A549 (cell line): ENCODE measurements around the gene ZDHHC3. TPM values are rescaled to one million over a fixed set of nuclear protein-coding genes. Genes with fewer than 3 reads are reported as not detected.

Experiments
- ATAC-seq, 2 experiments: fragments of 200-7000 bp in 1 of 2; fragments of >200 bp in 1 of 2; cut with Nextera tagmentation in 1 of 2; cut with Tn5 transposase in 1 of 2; 3 replicates each; pipeline versions ENCODE4 v1.8.0 to v1.9.1; 2018 to 2020; ENCODE audit warnings: mild to moderate bottlenecking in 1 of 2, moderate library complexity in 1 of 2
- CTCF ChIA-PET: fragments of 300-600 bp; sonication (Branson Sonifier 250); formaldehyde crosslinking; extraction: SDS; loops from one replicate; lab custom pipeline; 2021; ENCODE audit warnings: antibody characterized with exemption, inconsistent platforms; lab: Yijun Ruan, JAX
- POLR2A ChIA-PET: fragments of 350-600 bp; formaldehyde crosslinking; extraction: SDS; loops from one replicate; lab custom pipeline; 2021; ENCODE audit warnings: antibody characterized with exemption, inconsistent platforms; lab: Yijun Ruan, JAX
- DNase-seq, 2 experiments: peaks; one replicate each; pipeline versions ENCODE4 v3.0.0 to v3.0.0-alpha.2; 2011 to 2016; ENCODE audit warnings: low read depth in 1 of 2, low spot score in 1 of 2
- FAIRE-seq: peaks from 2 replicates; lab custom pipeline; 2011; peaks lifted over from hg19 to GRCh38; lab: Jason Lieb, UNC
- H3K27ac ChIP-seq, 2 experiments: fragments of >200 bp; sonication (Bioruptor Twin); formaldehyde crosslinking; 3 replicates each; pipeline ENCODE4 v1.5.1; 2016 to 2017
- H3K4me1 ChIP-seq: fragments of >200 bp; sonication (Bioruptor Twin); formaldehyde crosslinking; 3 replicates; pipeline ENCODE4 v1.6.1; 2016
- H3K4me2 ChIP-seq: fragments of >200 bp; sonication (Bioruptor Twin); formaldehyde crosslinking; 3 replicates; pipeline ENCODE4 v1.6.1; 2016
- H3K4me3 ChIP-seq: fragments of >200 bp; sonication (Bioruptor Twin); formaldehyde crosslinking; 3 replicates; pipeline ENCODE4 v1.5.1; 2016
- H3K9me3 ChIP-seq: fragments of >200 bp; sonication (Bioruptor Twin); formaldehyde crosslinking; 3 replicates; pipeline ENCODE4 v1.6.1; 2016
- CHD4 ChIP-seq: fragments of 200-600 bp; sonication (generic); IDR thresholded peaks from 2 replicates; pipeline ENCODE4 v1.6.1; 2016; ENCODE audit warnings: antibody characterized with exemption, mild to moderate bottlenecking, borderline replicate concordance
- FOXS1 ChIP-seq: fragments of 250-450 bp; sonication (Bioruptor Pico); IDR thresholded peaks from 2 replicates; pipeline ENCODE4 v1.5.0; 2020; ENCODE audit warnings: mild to moderate bottlenecking, moderate library complexity
- HDAC2 ChIP-seq: fragments of 200-600 bp; sonication (generic); IDR thresholded peaks from 2 replicates; pipeline ENCODE4 v1.6.1; 2016
- HEYL ChIP-seq: fragments of 250-450 bp; sonication (Bioruptor Pico); IDR thresholded peaks from 2 replicates; pipeline ENCODE4 v1.8.0; 2021; ENCODE audit warnings: mild to moderate bottlenecking, moderate library complexity
- HOXB5 ChIP-seq: fragments of 250-450 bp; sonication (Bioruptor Pico); IDR thresholded peaks from 2 replicates; pipeline ENCODE4 v1.5.0; 2020; ENCODE audit warnings: mild to moderate bottlenecking, moderate library complexity
- JUN ChIP-seq, 2 experiments: fragments of >200 bp; sonication (Bioruptor Twin); formaldehyde crosslinking; IDR thresholded peaks; 2 replicates in 1 of 2; 3 replicates in 1 of 2; pipeline ENCODE4 v1.6.1; 2016 to 2017
- JUNB ChIP-seq: fragments of >200 bp; sonication (Bioruptor Twin); formaldehyde crosslinking; IDR thresholded peaks from 2 replicates; pipeline ENCODE4 v1.6.1; 2016
- MAFK ChIP-seq: fragments of 450-650 bp; IDR thresholded peaks from 2 replicates; pipeline ENCODE4 v1.6.1; 2014; ENCODE audit not compliant: partially characterized antibody
- MYC ChIP-seq: IDR thresholded peaks from 2 replicates; pipeline ENCODE4 v1.6.1; 2012; ENCODE audit warnings: mild to moderate bottlenecking, inconsistent platforms, low read length, improper control_type of control experiment, borderline replicate concordance
- NPAS2 ChIP-seq: fragments of 250-450 bp; sonication (Bioruptor Pico); IDR thresholded peaks from 2 replicates; pipeline ENCODE4 v1.8.0; 2022; ENCODE audit warnings: mild to moderate bottlenecking, moderate library complexity, borderline replicate concordance
- NR3C1 ChIP-seq: fragments of >200 bp; sonication (Bioruptor Twin); formaldehyde crosslinking; IDR thresholded peaks from 3 replicates; pipeline ENCODE4 v1.6.1; 2017
- PHF8 ChIP-seq: fragments of 200-600 bp; sonication (generic); IDR thresholded peaks from 2 replicates; pipeline ENCODE4 v1.6.1; 2016; ENCODE audit warnings: low read depth, mild to moderate bottlenecking, antibody characterized with exemption, moderate library complexity, borderline replicate concordance
- POLR2A ChIP-seq: IDR thresholded peaks from 2 replicates; pipeline ENCODE4 v1.6.1; 2012; ENCODE audit warnings: mild to moderate bottlenecking, low read length
- RFX5 ChIP-seq: fragments of 450-650 bp; IDR thresholded peaks from 2 replicates; pipeline ENCODE4 v1.7.1; 2014; ENCODE audit warnings: antibody characterized with exemption, mild to moderate bottlenecking, moderate library complexity
- RNF2 ChIP-seq: fragments of 200-600 bp; sonication (generic); IDR thresholded peaks from 2 replicates; pipeline ENCODE4 v1.6.1; 2016; ENCODE audit warnings: low read depth, mild to moderate bottlenecking, antibody characterized with exemption, moderate library complexity, borderline replicate concordance
- SMC3 ChIP-seq: fragments of >200 bp; sonication (Bioruptor Twin); formaldehyde crosslinking; IDR thresholded peaks from 3 replicates; pipeline ENCODE4 v1.6.1; 2018; ENCODE audit warnings: inconsistent platforms
- WGBS: methylation state at CpG from one replicate; pipeline ENCODE4 v1.1.6; 2017; ENCODE audit errors: missing lambda C conversion rate; 5-methylcytosine and 5-hydroxymethylcytosine counted together
- polyA plus RNA-seq, 4 experiments: library from polyadenylated mRNA; depleted of rRNA in 3 of 4; stranded (reverse); fragments of >200 nt; fragmentation: RNase III in 1 of 4; extraction: RNeasy Plus Mini Kit Qiagen cat#74134 plus additional on column Dnase treatment in 1 of 4; gene quantifications; 2 replicates in 3 of 4; 3 replicates in 1 of 4; pipeline ENCODE4 v1.2.3, GENCODE V29; 2011 to 2017
- TF ChIP-seq, protein P1 (sequence below): fragments of 200-600 bp; sonication (generic); IDR thresholded peaks from 2 replicates; pipeline ENCODE4 v1.6.1; 2016; ENCODE audit warnings: antibody characterized with exemption, mild to moderate bottlenecking, moderate library complexity
- TF ChIP-seq, protein P2 (sequence below): fragments of 250-450 bp; sonication (Bioruptor Pico); IDR thresholded peaks from 2 replicates; pipeline ENCODE4 v1.5.0; 2021; ENCODE audit warnings: mild to moderate bottlenecking, moderate library complexity, borderline replicate concordance

The ZDHHC3 gene
- polyA plus RNA-seq, 2 of the 4 experiments (the other 2 are of a cell fraction), result 28.7 to 57.7 TPM

DNA sequence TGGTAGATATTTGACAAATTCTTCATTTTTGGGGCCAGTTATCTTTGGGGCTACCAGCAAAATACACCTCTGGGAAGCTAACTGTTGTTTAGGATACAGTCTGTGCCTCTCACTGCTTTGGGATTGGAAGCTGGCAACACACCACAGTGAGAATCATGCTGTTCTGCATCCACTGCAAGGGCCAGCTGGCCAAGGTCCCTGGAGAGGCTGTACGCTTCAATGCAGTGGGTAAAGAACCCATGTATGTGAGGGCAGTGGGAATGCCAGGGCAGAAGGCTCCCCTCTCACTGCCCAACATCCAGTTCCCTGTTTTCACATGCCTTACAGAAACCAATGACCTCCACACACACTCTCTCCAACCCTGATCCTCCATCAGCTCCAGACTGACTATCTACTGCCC lies 20.1 kb downstream of the ZDHHC3 start (continued):
- TF ChIP-seq, protein P1, sequence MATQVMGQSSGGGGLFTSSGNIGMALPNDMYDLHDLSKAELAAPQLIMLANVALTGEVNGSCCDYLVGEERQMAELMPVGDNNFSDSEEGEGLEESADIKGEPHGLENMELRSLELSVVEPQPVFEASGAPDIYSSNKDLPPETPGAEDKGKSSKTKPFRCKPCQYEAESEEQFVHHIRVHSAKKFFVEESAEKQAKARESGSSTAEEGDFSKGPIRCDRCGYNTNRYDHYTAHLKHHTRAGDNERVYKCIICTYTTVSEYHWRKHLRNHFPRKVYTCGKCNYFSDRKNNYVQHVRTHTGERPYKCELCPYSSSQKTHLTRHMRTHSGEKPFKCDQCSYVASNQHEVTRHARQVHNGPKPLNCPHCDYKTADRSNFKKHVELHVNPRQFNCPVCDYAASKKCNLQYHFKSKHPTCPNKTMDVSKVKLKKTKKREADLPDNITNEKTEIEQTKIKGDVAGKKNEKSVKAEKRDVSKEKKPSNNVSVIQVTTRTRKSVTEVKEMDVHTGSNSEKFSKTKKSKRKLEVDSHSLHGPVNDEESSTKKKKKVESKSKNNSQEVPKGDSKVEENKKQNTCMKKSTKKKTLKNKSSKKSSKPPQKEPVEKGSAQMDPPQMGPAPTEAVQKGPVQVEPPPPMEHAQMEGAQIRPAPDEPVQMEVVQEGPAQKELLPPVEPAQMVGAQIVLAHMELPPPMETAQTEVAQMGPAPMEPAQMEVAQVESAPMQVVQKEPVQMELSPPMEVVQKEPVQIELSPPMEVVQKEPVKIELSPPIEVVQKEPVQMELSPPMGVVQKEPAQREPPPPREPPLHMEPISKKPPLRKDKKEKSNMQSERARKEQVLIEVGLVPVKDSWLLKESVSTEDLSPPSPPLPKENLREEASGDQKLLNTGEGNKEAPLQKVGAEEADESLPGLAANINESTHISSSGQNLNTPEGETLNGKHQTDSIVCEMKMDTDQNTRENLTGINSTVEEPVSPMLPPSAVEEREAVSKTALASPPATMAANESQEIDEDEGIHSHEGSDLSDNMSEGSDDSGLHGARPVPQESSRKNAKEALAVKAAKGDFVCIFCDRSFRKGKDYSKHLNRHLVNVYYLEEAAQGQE, result no peak
- TF ChIP-seq NR3C1, result no peak

DNA sequence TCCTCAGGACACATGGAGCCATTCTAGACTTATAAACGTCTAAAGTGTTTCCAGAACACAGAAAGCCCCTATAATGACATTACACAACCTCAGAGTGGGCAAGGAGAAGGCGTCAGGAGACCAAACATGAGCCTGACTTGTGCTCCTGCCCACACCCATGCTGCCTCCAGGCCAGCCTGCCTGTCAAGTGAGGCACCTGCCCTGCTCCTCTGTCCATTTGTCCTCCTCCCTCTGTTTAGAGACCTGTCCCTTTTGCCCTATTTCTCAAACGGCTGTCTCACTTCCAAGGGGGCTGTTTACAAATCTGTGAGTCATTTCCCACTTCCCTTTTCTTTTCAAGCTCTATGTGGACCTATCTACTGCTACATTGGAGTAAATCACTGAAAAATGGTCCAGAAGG lies 21.0 kb downstream of the ZDHHC3 start:
- FAIRE-seq (no peak), ATAC-seq (no peak)
- TF ChIP-seq RFX5 (no peak), CHD4 (no peak), MAFK (no peak), SMC3 (no peak), NPAS2 (CRISPR knock-in tag) (no peak), FOXS1 (CRISPR knock-in tag) (no peak), POLR2A (no peak), JUN (IDR thresholded peaks at IDR 0.05) (no peak), HDAC2 (no peak), HEYL (no peak), MYC (no peak), RNF2 (no peak), HOXB5 (CRISPR knock-in tag) (no peak), JUNB (no peak), PHF8 (no peak)
- TF ChIP-seq, protein P1, result no peak
- TF ChIP-seq, protein P2, sequence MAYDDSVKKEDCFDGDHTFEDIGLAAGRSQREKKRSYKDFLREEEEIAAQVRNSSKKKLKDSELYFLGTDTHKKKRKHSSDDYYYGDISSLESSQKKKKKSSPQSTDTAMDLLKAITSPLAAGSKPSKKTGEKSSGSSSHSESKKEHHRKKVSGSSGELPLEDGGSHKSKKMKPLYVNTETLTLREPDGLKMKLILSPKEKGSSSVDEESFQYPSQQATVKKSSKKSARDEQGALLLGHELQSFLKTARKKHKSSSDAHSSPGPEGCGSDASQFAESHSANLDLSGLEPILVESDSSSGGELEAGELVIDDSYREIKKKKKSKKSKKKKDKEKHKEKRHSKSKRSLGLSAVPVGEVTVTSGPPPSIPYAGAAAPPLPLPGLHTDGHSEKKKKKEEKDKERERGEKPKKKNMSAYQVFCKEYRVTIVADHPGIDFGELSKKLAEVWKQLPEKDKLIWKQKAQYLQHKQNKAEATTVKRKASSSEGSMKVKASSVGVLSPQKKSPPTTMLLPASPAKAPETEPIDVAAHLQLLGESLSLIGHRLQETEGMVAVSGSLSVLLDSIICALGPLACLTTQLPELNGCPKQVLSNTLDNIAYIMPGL (CRISPR knock-in tag), result no peak
- TF ChIP-seq, all 56 proteins: peak for 0
- H3K9me3 ChIP-seq, result no peaks in the 10 kb centered on the region
- no peak for DNase-seq
- no peak overlapping the region for H3K4me2 ChIP-seq
- H3K4me3 ChIP-seq, result no peak overlapping the region
- 43% methylated on average over 3 of the region's 3 CpGs for WGBS
- H3K27ac ChIP-seq, result no peak overlapping the region
- POLR2A ChIA-PET, result no interaction called here
- H3K4me1 ChIP-seq, result no peaks in the 10 kb centered on the region
- CTCF ChIA-PET, result no interaction called here
